ENCODE results near the gene ACTG1. TPM values are rescaled to one million over a fixed set of nuclear protein-coding genes. Genes with fewer than 3 reads are reported as not detected.
A peak's percentile ranks its signal among the peaks of the same experiment; 100 is the strongest.

Gene ACTG1
- total RNA-seq, 1 donor from 2014 or later = 3,227 TPM

DNA sequence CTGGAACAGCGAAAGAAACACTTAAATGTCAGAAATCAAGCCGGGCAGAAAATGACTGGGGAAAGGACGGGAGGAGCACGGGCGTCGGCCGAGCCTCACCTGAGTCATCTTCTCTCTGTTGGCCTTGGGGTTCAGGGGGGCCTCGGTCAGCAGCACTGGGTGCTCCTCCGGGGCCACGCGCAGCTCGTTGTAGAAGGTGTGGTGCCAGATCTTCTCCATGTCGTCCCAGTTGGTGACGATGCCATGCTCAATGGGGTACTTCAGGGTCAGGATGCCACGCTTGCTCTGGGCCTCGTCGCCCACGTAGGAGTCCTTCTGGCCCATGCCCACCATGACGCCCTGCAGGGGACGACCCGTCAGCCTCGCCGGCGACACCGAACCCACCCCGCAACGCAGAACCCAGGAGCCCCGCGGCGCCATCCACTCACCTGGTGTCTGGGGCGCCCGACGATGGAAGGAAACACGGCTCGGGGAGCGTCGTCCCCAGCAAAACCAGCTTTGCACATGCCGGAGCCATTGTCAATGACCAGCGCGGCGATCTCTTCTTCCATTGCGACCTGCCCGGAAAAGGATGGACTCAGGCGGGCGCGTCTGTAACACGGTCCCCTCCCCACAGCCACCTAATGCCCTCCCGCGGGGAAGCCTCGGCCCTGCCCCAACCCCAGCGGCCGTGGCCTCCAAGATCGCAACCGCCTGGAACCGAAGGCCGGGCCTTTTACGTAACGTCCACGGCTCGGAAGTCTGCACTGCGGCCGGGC lies 616 bp downstream of the ACTG1 start:
- H3K4me1 Mint-ChIP-seq (ENCODE audit: low read depth) = peaks cover 27% of the 10 kb centered on the region
- no peaks in the 10 kb centered on the region for H3K9me3 Mint-ChIP-seq (ENCODE audit: low read depth)
- TF ChIP-seq, protein P1, sequence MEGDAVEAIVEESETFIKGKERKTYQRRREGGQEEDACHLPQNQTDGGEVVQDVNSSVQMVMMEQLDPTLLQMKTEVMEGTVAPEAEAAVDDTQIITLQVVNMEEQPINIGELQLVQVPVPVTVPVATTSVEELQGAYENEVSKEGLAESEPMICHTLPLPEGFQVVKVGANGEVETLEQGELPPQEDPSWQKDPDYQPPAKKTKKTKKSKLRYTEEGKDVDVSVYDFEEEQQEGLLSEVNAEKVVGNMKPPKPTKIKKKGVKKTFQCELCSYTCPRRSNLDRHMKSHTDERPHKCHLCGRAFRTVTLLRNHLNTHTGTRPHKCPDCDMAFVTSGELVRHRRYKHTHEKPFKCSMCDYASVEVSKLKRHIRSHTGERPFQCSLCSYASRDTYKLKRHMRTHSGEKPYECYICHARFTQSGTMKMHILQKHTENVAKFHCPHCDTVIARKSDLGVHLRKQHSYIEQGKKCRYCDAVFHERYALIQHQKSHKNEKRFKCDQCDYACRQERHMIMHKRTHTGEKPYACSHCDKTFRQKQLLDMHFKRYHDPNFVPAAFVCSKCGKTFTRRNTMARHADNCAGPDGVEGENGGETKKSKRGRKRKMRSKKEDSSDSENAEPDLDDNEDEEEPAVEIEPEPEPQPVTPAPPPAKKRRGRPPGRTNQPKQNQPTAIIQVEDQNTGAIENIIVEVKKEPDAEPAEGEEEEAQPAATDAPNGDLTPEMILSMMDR (IDR thresholded peaks at IDR 0.05; ENCODE audit: unreplicated experiment) = no peak
- H3K27me3 Mint-ChIP-seq = no peaks in the 10 kb centered on the region
- H3K4me3 Mint-ChIP-seq (ENCODE audit: low read depth) = peak overlapping the region; percentile 96
- no peak for DNase-seq (ENCODE audit: low spot score, unreplicated experiment)
- H3K36me3 Mint-ChIP-seq (ENCODE audit: insufficient read depth) = peaks cover 41% of the 10 kb centered on the region
- H3K27ac Mint-ChIP-seq = peak overlapping the region; percentile 97

- TF ChIP-seq, protein P1 (IDR thresholded peaks at IDR 0.05; ENCODE audit: unreplicated experiment) = no peak
Measured at GRCh38 chr17:81511554-81511803, 1.1 kb downstream of the ACTG1 start.

GRCh38 chr17:81510785-81511553 lies 1.6 kb downstream of the ACTG1 start:
- Mint-ChIP-seq H3K27me3 (no peaks in the 10 kb centered on the region), H3K4me3 (ENCODE audit: low read depth) (peak overlapping the region; percentile 96), H3K4me1 (ENCODE audit: low read depth) (peaks cover 27% of the 10 kb centered on the region), H3K27ac (peak overlapping the region; percentile 97), H3K36me3 (ENCODE audit: insufficient read depth) (peaks cover 41% of the 10 kb centered on the region), H3K9me3 (ENCODE audit: low read depth) (no peaks in the 10 kb centered on the region)
- TF ChIP-seq, protein P1 (IDR thresholded peaks at IDR 0.05; ENCODE audit: unreplicated experiment) = no peak
- no peak for DNase-seq (ENCODE audit: low spot score, unreplicated experiment)

More at GRCh38 chr17:81511554-81511803, 1.1 kb downstream of the ACTG1 start:
- H3K4me3 Mint-ChIP-seq (ENCODE audit: low read depth) = peak overlapping the region; percentile 96
- peaks cover 41% of the 10 kb centered on the region for H3K36me3 Mint-ChIP-seq (ENCODE audit: insufficient read depth)
- H3K27me3 Mint-ChIP-seq = no peaks in the 10 kb centered on the region
- peaks cover 27% of the 10 kb centered on the region for H3K4me1 Mint-ChIP-seq (ENCODE audit: low read depth)
- H3K9me3 Mint-ChIP-seq (ENCODE audit: low read depth) = no peaks in the 10 kb centered on the region
- DNase-seq (ENCODE audit: low spot score, unreplicated experiment) = peak; percentile 10
- peak overlapping the region; percentile 97 for H3K27ac Mint-ChIP-seq

DNA sequence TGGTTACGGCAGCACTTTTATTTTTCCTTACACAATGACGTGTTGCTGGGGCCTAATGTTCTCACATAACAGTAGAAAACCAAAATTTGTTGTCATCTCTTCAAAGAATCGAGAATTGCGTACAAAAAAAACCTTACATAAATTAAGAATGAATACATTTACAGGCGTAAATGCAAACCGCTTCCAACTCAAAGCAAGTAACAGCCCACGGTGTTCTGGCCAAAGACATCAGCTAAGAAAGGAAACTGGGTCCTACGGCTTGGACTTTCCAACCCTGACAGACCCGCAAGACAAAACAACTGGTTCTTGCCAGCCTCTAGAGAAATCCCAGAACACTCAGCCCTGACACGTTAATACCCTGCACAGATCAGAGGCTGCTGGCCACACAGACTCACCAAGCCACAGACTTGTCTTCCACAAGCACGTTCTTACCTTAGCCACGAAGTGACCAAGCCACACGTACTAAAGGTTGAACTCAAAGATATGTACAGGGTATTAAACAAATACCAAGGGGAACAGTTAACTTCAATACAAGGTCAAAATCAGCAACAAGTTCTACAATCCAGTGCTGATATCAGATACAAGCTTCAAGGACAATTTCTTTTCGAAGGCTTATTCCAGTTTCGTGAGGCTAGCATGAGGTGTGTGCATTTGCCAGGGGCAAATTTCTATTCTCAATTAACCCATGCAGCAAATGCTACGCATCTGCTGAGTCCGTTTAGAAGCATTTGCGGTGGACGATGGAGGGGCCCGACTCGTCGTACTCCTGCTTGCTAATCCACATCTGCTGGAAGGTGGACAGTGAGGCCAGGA lies 2.4 kb downstream of the ACTG1 start:
- Mint-ChIP-seq H3K27ac (peak overlapping the region; percentile 97), H3K36me3 (ENCODE audit: insufficient read depth) (peaks cover 41% of the 10 kb centered on the region), H3K9me3 (ENCODE audit: low read depth) (no peaks in the 10 kb centered on the region), H3K27me3 (no peaks in the 10 kb centered on the region), H3K4me1 (ENCODE audit: low read depth) (peaks cover 26% of the 10 kb centered on the region), H3K4me3 (ENCODE audit: low read depth) (peak overlapping the region; percentile 96)
- DNase-seq (ENCODE audit: low spot score, unreplicated experiment) = no peak
- TF ChIP-seq, protein P1 (IDR thresholded peaks at IDR 0.05; ENCODE audit: unreplicated experiment) = no peak
